HG03159 (cell line): ENCODE data around the gene BOC.

Experiments
- ATAC-seq: cut with Tn5 transposase; IDR thresholded peaks from one replicate; pipeline ENCODE4 v1.9.1; 2021; ENCODE audit warnings: mild to moderate bottlenecking, moderate library complexity; ENCODE audit not compliant: unreplicated experiment

The BOC gene

GRCh38 chr3:113285226-113285625 is 73.9 kb downstream of the BOC start:
- ATAC-seq = no peak

DNA sequence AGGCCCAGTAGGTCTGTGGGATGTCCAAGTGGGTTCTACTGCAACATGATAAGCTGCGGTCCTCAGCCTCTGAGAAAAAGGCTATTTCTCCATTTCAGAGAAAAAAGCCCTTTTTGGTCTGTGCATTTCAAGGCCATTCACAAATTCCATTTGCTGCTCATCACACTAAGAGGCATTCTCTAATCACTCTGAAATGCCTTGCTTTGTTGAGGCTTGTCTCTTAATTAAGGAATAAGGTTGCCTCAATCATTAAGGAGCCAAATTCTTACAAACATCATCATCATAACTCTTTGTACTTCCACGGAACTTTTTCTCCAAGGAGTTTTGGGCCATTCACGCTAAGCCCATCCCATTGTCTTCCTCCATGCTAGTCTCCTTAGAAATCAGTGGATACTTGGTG is 74.4 kb downstream of the BOC start:
- no peak for ATAC-seq

DNA sequence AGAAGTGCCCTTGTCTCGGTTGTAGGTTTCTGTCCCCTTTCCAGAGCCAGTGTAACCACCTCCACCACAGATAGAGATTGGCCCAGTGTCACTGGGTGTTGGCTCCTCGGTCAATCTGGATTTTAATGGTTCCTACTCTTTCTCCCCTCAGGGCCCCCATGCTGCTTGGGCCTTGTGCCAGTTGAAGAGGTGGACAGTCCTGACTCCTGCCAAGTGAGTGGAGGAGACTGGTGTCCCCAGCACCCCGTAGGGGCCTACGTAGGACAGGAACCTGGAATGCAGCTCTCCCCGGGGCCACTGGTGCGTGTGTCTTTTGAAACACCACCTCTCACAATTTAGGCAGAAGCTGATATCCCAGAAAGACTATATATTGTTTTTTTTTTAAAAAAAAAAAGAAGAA is 75.2 kb downstream of the BOC start:
- ATAC-seq = no peak

- no peak for ATAC-seq
Measured at GRCh38 chr3:113287111-113287802, 75.9 kb downstream of the BOC start.

DNA sequence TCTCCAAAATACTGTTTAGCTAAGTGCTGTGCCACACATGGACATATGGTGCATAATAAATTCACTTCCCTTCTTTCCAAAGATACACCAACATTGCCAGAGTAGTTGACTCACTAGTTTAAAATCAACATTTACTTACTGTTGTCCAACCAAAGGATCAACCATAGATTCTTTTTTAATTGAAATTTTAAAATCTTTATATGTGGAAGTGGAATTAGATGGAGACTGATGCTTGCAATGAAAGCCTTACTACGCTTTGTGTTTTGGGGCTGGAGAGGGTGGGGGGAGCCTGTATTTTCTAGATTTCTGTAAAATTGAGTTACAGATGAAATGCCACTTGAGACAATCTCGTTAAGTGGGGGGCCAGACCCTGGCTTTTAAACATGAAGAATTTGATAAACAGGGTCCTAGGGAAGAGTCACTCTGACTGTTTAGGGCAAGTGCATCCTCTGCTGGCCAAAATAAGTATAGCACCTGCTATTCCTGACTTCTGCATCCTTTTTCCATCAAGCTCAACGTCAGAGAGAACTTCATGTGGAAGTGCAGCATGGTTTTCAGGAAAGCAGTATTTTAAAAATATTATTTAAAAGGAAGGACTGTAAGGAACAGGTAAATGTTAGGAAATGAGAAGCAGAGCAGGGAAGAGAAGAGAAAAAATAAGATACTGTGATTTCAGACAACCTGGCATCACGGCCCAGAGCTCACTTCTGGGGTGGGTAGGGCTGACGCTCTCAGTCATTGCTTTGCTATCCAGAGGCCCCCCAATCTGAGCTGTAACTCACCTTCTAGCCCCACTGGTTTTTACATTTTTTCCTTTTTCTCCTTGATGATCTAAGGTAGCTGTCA is 76.7 kb downstream of the BOC start:
- no peak for ATAC-seq

DNA sequence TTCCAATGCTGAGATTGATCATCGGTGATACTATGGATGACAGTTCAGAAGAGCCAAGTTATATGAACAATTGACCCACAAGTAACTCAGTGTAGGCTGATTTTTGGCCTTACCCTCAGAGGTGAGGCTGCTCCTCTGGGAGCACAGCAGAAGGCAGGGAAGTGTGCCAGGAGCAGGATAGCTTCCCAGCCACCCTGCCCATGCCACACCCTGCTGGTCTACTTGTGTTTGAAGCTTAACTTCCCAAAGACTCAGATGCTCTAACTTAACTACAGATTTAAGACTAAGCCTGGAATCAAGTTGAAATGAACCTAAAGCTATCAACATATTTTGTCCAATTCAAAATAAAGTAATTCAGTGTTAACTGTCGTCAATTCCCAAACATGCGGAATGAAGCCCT is 77.5 kb downstream of the BOC start:
- no peak for ATAC-seq

DNA sequence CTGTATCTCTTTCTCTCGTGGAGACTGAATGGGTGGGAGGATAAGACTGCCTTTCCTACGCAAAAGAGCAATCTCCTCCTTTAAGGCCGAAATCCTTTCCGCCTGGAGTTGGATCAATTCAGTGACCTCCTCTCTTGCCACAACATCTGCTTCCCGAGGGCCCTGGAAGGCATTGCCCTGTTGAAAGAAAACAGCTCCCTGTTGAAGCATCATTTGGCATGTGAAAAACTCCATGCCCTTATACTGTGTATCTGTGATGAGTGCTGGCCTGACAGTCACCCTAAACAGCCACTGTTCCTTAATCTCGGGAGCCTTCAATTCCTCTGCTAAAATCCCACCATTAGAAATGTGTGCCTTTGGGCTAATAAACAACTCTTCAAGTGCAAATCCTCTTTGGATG is 80.2 kb downstream of the BOC start:
- no peak for ATAC-seq

DNA sequence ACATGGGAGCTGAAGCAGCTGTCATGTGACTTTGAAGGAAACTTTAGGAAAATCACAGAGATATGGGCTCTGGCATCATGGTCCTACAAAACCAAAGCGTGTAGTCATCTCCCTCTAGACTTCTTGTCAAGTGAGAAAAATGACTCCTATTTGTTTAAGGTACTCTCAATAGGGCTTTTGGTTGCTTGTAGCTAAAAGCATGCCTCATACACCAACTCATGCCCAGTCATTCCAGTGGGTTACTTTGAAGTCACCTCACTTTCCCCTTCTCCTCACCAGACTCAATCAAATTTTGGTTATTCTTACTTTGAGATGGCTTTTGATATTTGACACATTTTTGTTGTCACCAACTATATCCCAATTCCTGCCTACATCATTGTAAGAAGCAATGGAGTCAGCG is 81.6 kb downstream of the BOC start:
- ATAC-seq = no peak

DNA sequence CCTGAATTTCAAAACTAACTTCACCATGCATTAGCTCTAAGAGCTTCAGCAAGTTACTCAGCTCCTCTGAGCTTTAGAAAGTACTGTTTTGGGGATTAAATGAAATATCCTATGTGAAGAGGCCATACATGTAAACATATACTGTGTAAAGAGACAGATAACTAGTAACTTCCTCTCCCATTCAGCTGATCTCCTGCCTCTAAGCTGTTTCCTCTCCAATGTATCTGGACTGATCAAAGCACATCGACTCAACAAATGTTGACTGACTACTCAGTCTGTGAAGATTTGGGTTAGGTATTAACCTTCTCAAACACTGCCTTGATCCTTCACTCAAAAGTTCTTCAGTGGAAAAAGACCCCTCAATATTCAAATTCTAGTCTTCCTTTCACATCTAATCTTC is 82.0 kb downstream of the BOC start:
- ATAC-seq = no peak

GRCh38 chr3:113295463-113295862 is 84.1 kb downstream of the BOC start:
- ATAC-seq = no peak

DNA sequence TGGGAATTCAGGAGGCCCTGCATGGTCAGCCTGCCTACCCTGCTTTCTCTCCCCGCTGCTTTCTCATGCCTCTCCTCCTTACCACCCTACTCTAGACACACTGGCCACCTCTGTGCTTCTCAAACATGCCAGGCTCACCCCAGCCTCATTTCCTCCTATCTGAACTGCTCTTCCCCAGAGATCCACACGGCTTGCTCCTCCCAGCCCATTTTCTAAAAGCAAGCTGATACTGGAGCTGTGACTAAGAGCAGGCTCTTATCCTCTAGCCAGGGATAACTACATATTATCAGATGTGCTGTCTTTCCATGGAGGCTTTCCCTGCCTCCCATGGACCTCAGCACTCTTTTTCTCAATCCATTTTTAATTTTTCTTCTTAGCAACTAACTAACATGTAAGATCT is 85.9 kb downstream of the BOC start:
- ATAC-seq = no peak

GRCh38 chr3:113297841-113298240 is 86.5 kb downstream of the BOC start:
- ATAC-seq = no peak

DNA sequence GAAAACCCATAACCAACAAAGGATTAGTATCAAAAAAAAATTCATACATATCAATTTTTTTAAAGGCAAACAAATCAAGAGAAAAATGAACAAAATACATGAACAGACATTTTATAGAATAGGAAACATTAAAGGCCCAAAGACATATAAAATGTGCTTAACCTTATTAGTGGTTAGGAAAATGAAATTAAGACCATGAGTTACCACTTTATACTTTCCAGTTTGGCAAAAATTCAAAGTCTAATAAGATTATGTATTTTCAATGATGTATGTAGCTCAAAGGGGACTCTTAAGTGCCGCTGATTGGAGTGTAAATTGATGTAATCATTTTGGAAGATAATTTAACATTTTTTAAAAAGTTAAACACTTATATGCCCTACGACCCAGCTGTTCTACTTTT is 89.2 kb downstream of the BOC start:
- no peak for ATAC-seq

DNA sequence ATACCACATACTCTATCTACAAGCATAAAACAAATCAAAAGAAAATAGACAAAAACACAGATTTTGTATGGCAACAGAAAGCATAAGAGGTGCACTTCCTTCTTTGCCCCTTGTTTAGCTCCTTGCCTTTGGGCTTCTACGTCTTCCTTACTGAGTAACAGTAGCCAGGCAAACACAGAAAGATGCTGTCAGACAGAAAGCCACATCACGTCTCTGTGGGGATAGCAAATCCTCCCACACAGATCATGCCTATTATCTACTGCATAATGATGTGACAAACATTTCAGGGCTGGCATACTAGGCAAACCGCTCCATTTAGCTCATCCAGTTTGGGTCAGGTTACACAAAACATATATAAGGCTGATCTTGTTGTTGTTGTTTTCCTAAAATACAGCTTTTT is 92.7 kb downstream of the BOC start:
- ATAC-seq = no peak

DNA sequence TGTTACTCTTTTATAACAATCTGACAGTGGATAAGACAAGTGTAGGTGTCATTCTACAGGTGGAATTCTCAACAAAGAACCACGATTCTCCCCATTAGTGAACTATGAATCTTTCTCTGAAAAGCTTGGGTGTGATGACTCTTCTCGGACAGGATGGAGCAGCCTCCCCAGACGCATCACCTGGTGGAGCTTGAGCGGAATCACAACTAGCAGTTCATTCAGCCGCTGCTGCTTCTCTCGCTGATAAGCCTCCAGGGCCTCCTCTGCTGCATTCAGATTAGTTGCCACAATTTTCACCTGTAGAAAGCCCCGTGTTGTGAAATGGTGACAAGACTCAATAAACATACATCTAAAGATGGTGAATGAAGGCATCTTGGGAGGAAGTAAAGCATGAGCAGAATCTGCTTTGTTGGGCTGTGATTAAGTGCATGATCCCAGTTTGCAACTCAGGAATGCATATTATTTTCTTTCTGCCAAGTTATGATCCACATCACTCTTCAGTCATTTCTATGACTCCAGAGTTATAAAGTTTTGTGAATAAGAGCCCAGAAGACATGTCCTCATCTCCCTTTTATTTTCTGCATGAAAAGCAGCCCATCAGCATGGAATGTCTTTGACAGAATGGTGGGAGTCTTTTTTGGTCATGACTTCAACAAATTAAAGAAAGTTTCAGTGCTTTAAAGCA is 93.6 kb downstream of the BOC start:
- ATAC-seq = no peak

- no peak for ATAC-seq
Measured at GRCh38 chr3:113310960-113311359, 99.6 kb downstream of the BOC start.

DNA sequence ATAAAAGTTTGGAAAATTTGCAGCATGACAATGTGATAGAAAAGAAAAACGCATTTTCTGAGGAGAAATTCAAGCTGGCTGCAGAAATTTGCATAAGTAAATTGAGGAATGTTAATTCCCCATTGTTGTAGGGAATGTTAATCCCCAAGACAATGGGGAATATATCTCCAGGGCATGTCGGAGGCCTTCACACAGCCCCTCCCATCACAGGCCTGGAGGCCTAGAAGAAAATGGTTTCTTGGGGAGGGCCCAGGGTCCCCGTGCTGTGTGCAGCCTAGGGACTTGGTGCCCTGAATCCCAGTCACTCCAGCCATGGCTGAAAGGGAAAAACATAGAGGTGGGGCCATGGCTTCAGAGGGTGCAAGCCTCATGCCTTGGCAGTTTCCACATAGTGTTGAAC is 101.1 kb downstream of the BOC start:
- ATAC-seq = no peak

DNA sequence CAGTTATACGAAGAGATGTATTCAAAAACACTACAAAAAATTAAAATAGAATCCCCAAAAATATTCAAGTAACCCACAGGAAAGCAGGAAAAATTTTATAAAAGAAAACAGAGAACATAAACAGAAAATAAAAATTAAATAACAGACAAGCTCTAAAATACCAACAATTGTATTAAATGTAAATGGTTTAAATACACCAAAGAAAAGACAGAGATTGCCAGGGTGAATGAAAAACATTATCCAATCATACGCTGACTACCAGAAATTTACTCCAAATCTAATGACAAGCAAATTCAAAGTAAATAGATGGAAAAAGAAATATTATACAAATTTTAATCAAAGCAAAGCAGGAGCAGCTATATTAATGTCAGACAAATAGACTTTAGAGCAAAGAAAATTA is 103.6 kb downstream of the BOC start:
- ATAC-seq = no peak

DNA sequence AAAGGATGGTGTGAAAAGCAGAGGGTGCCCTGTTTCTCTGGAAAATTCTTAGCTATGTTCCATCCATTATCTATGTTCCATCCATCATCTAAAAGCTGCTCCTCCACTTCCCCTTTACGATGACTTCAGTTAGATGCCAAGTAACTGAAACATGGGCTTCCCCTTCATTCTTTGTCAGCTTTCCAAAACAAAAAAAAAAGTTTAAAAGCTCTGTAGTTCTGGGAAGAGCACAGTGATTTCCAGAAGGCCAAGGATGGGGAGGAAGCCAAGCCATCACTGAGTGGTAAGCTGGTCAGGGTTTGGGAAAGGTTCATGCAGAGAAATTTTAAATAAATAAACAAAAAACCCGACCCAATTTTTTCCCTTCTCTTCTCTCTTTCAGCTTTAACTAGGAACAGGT is 118.4 kb downstream of the BOC start:
- ATAC-seq = no peak

DNA sequence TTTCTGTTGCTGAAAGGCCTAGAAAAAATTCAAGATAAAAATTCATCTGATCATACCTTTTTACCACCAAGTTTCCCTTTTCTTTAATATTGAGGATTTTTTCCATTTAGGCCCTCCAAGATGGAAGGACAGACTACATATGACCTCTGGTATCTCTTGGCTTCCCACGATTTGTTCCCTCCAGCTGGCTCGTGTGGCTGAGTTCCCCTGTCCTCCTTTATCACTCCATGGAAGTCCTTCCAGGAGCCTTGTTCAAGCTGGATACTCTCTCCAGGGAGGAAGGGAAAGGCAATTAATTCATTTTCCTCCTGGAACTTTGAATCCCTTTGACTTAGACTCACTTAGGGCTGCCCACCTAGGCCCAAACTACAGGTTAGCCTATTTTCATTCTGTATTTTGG is 119.4 kb downstream of the BOC start:
- no peak for ATAC-seq

DNA sequence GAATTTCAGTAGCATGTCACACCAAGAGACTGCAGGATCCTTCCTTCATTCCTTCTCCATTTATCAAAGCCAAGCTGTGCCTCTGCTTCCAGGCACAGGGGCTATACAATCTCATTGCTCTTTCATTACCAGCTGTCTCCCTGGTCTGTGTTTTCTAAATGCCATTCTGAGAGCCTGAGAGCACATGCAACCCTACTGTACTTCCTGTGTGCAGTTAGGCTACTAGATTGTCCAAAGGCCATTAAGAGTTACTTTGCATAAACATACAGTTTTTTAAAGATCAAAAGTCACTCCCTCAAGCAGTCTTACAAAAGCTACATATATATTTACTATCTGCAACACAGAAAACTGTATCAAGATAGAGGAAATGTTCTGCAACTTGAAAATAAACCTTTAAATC is 119.8 kb downstream of the BOC start:
- ATAC-seq = no peak
